Measurements from ENCODE around the gene ENDOV.
A peak's percentile ranks its signal among the peaks of the same experiment; 100 is the strongest.

The ENDOV gene

GRCh38 chr17:80386341-80386740, 28.6 kb upstream of the ENDOV start:
- CTCF ChIA-PET: interaction anchor here (0.5 kb wide), 1 partner anchor 10 kb away, joined by 3 read pairs; no protein-coding TSS in a partner anchor
- H3K4me3 ChIP-seq (ENCODE audit: low read depth, low read length): no peak overlapping the region
- DNase-seq (ENCODE audit: low read depth, low spot score): no peak
- POLR2A ChIA-PET: no interaction called here
- TF ChIP-seq CTCF (IDR thresholded peaks at IDR 0.05; ENCODE audit: insufficient read depth, low read length, missing control alignments): no peak

- no peak for DNase-seq (ENCODE audit: low read depth, low spot score)
- ChIA-PET POLR2A (no interaction called here), CTCF (no interaction called here)
- H3K4me3 ChIP-seq (ENCODE audit: low read depth, low read length): no peak overlapping the region
- TF ChIP-seq CTCF (IDR thresholded peaks at IDR 0.05; ENCODE audit: insufficient read depth, low read length, missing control alignments): no peak
Observed at GRCh38 chr17:80387071-80387470, 27.9 kb upstream of the ENDOV start.

- CTCF ChIA-PET: no interaction called here
- POLR2A ChIA-PET: interaction anchor here (0.6 kb wide), 1 partner anchor 496 kb away, joined by 3 read pairs; no protein-coding TSS in a partner anchor
- no peak for DNase-seq (ENCODE audit: low read depth, low spot score)
- no peak overlapping the region for H3K4me3 ChIP-seq (ENCODE audit: low read depth, low read length)
- no peak for TF ChIP-seq CTCF (IDR thresholded peaks at IDR 0.05; ENCODE audit: insufficient read depth, low read length, missing control alignments)
Observed at GRCh38 chr17:80388175-80388574, 26.8 kb upstream of the ENDOV start.

- ChIA-PET CTCF (no interaction called here), POLR2A (no interaction called here)
- TF ChIP-seq CTCF (IDR thresholded peaks at IDR 0.05; ENCODE audit: insufficient read depth, low read length, missing control alignments): no peak
- H3K4me3 ChIP-seq (ENCODE audit: low read depth, low read length): no peak overlapping the region
- DNase-seq (ENCODE audit: low read depth, low spot score): no peak
Observed at GRCh38 chr17:80388601-80389000, 26.4 kb upstream of the ENDOV start.

- H3K4me3 ChIP-seq (ENCODE audit: low read depth, low read length): no peak overlapping the region
- POLR2A ChIA-PET: no interaction called here
- DNase-seq (ENCODE audit: low read depth, low spot score): peak; percentile 19
- CTCF ChIA-PET: no interaction called here
- TF ChIP-seq CTCF (IDR thresholded peaks at IDR 0.05; ENCODE audit: insufficient read depth, low read length, missing control alignments): no peak
Observed at GRCh38 chr17:80389011-80389995, 25.7 kb upstream of the ENDOV start.

GRCh38 chr17:80393241-80393890, 21.6 kb upstream of the ENDOV start:
- CTCF ChIA-PET: no interaction called here
- TF ChIP-seq CTCF (IDR thresholded peaks at IDR 0.05; ENCODE audit: insufficient read depth, low read length, missing control alignments): no peak
- POLR2A ChIA-PET: no interaction called here
- no peak overlapping the region for H3K4me3 ChIP-seq (ENCODE audit: low read depth, low read length)
- DNase-seq (ENCODE audit: low read depth, low spot score): no peak

Measured in AG04449 (cell line).